HL-60 (cell line): ENCODE results near the gene DET1.

ENCODE experiments used
- GABPA ChIP-seq: IDR thresholded peaks from 2 replicates; pipeline ENCODE4 v1.6.1; 2012; ENCODE audit warnings: low read depth
- POLR2AphosphoS5 ChIP-seq: IDR thresholded peaks from 2 replicates; pipeline ENCODE4 v1.6.1; 2012; ENCODE audit warnings: low read depth
- SPI1 ChIP-seq: IDR thresholded peaks from 2 replicates; pipeline ENCODE4 v1.6.1; 2012; ENCODE audit warnings: low read depth, mild to moderate bottlenecking, borderline replicate concordance
- TF ChIP-seq, protein P1 (sequence below): IDR thresholded peaks from 2 replicates; pipeline ENCODE4 v1.6.1; 2012; ENCODE audit warnings: low read depth; ENCODE audit not compliant: insufficient replicate concordance
- TF ChIP-seq, protein P2 (sequence below): IDR thresholded peaks from one replicate; pipeline ENCODE4 v1.5.1; 2011; ENCODE audit warnings: low read length, control low read depth, inconsistent platforms; ENCODE audit not compliant: insufficient read depth

GRCh38 chr15:88504445-88504844 lies 42.0 kb downstream of the DET1 start:
- TF ChIP-seq, protein P1, sequence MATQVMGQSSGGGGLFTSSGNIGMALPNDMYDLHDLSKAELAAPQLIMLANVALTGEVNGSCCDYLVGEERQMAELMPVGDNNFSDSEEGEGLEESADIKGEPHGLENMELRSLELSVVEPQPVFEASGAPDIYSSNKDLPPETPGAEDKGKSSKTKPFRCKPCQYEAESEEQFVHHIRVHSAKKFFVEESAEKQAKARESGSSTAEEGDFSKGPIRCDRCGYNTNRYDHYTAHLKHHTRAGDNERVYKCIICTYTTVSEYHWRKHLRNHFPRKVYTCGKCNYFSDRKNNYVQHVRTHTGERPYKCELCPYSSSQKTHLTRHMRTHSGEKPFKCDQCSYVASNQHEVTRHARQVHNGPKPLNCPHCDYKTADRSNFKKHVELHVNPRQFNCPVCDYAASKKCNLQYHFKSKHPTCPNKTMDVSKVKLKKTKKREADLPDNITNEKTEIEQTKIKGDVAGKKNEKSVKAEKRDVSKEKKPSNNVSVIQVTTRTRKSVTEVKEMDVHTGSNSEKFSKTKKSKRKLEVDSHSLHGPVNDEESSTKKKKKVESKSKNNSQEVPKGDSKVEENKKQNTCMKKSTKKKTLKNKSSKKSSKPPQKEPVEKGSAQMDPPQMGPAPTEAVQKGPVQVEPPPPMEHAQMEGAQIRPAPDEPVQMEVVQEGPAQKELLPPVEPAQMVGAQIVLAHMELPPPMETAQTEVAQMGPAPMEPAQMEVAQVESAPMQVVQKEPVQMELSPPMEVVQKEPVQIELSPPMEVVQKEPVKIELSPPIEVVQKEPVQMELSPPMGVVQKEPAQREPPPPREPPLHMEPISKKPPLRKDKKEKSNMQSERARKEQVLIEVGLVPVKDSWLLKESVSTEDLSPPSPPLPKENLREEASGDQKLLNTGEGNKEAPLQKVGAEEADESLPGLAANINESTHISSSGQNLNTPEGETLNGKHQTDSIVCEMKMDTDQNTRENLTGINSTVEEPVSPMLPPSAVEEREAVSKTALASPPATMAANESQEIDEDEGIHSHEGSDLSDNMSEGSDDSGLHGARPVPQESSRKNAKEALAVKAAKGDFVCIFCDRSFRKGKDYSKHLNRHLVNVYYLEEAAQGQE, result no peak
- TF ChIP-seq, protein P2, sequence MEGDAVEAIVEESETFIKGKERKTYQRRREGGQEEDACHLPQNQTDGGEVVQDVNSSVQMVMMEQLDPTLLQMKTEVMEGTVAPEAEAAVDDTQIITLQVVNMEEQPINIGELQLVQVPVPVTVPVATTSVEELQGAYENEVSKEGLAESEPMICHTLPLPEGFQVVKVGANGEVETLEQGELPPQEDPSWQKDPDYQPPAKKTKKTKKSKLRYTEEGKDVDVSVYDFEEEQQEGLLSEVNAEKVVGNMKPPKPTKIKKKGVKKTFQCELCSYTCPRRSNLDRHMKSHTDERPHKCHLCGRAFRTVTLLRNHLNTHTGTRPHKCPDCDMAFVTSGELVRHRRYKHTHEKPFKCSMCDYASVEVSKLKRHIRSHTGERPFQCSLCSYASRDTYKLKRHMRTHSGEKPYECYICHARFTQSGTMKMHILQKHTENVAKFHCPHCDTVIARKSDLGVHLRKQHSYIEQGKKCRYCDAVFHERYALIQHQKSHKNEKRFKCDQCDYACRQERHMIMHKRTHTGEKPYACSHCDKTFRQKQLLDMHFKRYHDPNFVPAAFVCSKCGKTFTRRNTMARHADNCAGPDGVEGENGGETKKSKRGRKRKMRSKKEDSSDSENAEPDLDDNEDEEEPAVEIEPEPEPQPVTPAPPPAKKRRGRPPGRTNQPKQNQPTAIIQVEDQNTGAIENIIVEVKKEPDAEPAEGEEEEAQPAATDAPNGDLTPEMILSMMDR, result no peak
- TF ChIP-seq POLR2AphosphoS5, result no peak
- TF ChIP-seq GABPA, result no peak
- no peak for TF ChIP-seq SPI1
